Daoy (cell line): ENCODE measurements around the gene ERC2. TPM values are rescaled to one million over a fixed set of nuclear protein-coding genes. Genes with fewer than 3 reads are reported as not detected.
A peak's percentile ranks its signal among the peaks of the same experiment; 100 is the strongest.

ENCODE experiments used
- DNase-seq: peaks from one replicate; pipeline ENCODE4 v3.0.0-alpha.2; 2015; ENCODE audit warnings: low read depth
- total RNA-seq: library from RNA; depleted of rRNA; stranded (reverse); fragments of >200 nt; shearing (Covaris generic); gene quantifications from 2 replicates; pipeline ENCODE4 v1.2.3, GENCODE V29; 2014

Gene ERC2
- total RNA-seq, 1 experiment from 2014 or later: 1.7 TPM

DNA sequence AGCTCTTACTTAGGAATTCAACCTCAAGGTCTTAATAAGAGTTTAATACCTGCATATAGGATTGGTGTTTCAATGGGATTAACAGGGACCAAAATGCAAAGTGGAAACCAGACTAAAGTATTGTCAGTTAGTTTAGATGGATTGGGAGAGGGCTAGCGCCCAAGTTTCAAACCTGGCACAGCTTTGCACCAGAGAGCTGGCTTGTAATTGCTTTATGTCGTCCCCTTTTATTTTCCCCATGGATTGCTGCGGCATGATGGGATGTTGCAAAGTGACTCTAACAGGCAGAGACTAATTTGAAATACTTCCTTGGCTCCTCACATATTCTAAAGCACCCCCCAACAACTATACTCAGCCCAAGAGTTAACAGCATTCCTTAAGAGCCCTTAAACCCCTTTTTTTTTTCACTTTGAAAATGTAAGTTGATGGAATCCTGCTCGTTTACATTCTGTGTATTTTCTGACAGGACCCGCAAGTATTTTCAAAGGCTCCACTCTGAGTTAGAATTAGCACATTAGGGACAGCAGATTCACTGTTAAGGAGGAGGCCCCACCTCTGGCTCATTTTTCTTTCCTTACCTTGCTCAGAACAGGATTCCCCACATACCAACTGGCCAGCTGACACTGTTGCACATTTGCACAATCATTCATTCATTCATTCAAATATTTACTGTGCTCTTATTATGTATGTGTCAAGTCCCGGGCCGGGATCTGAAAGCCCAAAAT lies 214.2 kb downstream of the ERC2 start:
- no peak for DNase-seq

DNA sequence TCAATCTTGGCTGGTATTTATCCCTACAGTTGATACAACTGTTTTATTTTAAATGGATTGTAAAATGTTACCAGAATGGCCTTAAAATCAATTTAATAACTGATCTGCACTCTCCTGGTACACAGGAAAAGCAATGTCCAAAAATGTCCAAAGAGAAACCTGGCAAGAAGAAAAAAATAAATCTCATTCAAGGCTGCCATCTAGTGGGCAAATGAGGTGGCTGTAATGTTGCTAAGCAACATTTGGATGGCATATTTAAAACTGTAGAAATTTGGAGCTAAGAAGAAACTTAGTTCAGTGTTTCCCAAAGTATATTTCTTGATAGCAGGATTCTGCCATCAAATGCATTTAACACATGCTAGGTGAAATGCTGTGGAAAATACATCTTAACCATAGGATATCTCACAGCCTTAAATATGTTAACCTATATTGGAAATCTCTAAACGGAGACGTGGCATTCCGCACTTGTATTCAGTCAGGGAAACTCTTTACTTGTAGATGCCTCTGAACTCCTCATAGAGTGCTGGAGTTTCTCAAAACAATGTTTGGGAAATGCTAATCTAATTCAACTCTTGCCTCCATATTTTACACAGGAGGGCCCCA lies 216.8 kb downstream of the ERC2 start:
- DNase-seq: peak; percentile 31

DNA sequence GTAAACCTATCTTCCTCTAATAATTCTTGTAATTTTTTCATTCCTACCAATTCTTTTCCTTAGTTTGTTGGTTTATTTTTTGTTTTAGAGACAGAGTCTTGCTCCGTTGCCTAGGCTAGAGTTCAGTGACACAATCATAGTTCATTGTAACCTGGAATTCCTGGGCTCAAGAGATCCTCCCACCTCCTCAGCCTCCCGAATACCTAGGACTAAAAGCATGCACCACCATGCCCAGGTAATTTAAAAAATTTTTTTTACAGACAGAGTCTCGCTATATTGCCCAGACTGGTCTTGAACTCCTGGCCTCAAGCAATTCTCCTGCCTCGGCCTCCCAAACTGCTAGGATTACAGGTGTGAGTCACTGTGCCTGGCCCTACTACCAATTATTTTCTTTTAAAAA lies 220.2 kb downstream of the ERC2 start:
- DNase-seq: no peak

DNA sequence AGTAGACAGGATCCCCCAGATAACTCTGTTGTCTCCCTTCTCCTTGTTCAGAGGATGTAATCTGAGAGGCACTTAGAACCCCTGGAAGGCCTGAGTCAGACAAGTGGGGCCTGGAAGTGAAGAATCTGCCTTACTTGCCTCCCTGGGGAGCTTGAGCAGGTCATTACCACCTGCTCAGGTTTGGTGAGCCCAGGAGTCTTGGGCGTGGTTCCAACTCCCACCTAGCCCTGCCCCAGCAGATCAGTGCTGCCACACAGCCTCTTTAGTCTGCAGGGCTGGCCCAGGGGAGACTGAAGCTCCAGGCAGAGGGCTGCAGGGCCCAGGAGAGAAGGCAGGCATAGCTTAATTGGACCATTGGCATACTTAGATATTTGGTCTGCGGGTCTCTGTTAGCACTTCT lies 230.0 kb downstream of the ERC2 start:
- DNase-seq: no peak

DNA sequence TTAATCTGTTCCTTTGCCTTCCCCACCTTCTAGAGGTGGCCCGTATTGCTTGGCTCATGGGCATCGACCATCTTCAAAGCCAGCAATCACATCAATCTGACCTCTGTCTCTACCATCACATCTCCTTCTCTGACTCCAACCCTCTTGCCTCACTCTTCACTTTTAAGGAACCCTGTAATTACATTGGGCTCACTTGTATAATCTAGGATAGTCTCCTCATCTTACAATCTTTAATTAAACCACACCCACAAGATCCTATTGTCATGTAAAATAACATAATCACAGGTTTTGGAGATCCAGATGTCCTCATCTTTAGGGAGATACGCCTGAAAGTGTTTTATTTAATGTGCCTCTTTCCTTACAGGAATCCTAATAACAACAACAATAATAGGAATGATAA lies 234.5 kb downstream of the ERC2 start:
- no peak for DNase-seq

DNA sequence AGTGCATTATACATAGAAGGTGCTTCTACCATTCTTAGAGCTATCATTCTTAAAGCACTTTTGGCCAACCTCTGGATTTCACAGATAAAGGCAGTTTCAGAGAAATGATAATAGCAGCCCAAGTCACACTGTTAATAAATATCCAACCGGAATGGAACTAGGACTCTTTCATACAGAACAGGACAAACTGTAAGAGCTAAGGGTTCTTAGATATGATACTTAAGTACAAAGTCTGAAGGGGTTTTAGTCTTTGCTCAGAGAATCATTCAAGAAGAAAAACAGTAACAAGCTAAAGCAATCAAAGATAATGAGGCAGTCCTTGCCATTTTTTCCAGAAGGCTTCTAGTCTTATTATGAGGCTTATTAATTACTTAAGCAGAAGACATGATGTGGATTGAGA lies 239.0 kb downstream of the ERC2 start:
- DNase-seq: no peak

DNA sequence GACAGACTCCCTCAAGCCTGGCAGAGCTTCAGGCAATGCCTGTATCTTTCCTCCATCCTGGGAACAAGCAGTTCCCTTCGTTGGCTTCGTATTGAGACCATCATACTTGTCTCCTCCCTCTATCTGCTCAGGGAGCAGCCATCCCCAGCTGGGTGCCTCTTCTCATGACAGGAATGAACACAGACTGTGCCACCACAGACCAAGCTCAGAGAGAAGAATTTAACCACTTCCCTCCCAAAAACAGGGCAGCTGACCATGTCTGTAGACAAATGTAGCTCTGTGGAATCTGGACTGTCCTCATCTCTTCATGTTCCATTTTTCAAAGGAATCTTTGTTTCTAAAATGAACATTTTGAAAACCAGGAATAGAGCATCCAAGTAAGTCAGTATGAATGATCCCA lies 245.4 kb downstream of the ERC2 start:
- no peak for DNase-seq

DNA sequence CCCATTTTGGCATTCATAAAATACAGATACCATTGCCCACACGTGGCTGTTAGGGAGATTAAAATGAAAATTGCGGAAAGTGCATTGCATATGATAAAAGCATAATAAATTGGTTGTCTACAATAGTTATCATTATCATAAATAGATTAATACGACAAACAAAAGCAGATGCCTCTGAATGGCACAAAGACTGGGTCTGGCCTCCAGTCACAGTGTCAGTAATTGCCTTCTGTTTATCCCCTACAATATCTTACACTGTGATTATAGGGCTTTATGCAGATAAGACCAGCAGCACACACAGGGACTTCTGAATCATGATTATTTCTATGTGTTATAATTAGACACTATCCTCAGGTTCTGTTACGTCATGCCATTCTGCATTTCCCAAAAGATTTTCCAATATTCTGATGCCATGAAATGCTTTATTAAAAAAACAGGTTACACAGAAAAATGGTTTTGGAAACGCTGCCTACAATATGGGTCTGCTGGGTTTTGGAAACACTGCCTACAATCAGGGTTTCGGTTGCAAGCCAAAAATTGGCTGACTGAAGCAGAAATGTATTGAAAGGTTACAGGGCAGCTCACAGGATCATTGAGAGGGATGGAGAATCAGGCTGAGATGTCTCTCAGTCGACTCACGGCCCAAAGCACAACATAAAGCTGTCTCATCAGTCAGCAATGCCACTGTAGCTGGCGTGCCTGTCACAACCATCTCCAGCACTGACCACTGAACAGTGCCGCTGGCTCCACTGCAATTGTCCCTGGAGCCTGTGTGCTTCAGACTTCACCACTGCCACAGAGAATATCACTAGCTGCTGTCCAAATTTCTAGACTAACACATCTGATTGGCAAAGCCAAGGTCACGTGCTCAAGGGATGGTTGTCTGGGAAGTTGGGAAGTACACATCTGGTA lies 248.1 kb downstream of the ERC2 start:
- DNase-seq: peak; percentile 2

DNA sequence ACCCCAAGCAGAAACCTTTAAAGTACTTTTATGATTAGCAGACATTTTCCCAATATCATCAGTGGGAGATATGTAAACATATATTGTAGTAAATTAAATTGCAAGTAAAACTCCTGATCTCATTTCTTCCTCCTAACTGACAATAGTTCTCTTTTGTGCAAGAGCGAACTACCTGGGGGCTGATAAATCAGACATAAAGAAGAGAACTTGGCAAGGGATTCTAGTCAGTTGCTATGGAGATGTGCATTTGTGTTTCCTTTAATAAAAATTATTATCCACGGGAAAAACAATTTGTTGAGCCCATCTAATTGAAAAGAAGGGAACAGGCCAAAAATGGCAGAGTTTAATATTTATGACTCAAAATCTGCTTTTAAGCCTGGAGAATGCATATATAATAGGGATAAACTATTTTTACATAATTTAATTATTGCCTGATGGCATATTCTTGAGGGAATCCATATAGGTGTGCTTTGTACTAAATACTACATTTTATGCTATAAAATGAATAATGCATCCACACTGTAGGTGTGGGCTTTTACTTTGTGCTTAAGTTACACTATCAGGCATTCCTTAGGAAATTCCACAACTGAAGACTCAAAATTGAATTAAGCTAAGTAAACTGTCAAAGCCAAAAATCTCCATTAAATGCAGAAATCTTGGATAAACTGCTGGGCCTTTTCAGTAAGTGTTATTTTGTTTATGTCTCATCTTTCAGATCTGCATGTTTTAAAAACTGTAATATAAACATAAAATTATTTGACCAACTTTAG lies 258.1 kb downstream of the ERC2 start:
- DNase-seq: no peak

DNA sequence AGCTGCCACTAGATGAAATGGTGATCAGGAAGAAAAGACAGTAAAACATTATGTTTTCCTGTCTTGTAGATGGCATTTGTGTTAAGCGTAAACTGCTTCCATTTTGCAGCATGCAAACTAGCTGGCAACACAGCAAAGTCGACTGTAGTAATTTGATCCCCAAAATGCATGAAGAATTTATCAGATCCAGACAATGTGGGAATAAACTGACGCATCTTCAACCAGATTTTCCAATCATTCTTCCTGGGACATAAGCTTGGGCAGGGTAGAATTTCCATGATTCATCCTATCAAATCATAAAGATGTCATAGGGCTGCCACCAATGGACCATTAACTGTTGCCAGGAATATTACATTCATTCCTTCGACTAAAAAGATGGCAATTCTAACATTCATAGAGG lies 260.3 kb downstream of the ERC2 start:
- no peak for DNase-seq

DNA sequence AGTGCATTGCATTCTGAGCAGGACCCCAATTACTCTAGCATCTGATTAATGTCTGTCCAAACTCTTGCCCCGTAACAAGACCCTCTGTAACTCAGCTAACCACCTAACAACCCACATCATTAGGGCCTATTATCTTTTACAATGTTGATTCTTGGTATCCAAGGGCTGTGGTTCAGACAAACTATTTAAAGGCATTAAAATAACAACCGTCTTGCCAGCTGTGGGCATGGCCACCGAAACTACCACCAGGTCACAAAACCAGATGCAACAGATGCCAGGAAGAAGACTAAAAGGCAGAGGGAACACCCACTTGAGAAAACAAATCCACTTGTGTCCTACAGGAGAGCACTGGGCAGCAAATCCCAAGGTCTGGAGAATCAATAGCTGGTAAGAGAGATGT lies 262.9 kb downstream of the ERC2 start:
- no peak for DNase-seq

DNA sequence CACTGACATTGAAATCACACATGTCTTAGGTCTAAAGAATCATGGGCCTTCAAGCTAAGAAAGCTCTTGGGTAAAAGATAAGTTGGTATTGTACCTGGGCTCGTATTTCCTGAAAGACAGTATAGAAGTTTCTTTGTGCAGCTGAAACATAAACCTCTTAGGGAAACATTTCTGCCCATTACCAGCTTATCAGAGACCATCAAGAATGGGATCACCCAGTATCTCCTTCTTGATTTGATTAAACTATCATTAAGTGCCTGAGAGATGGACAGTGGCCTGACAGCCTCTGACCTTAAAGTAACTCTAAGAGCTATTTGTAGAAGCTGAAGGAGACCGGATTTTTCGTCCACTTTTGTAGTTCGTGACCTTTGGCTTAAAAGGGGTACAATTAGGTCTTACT lies 265.3 kb downstream of the ERC2 start:
- DNase-seq: no peak

DNA sequence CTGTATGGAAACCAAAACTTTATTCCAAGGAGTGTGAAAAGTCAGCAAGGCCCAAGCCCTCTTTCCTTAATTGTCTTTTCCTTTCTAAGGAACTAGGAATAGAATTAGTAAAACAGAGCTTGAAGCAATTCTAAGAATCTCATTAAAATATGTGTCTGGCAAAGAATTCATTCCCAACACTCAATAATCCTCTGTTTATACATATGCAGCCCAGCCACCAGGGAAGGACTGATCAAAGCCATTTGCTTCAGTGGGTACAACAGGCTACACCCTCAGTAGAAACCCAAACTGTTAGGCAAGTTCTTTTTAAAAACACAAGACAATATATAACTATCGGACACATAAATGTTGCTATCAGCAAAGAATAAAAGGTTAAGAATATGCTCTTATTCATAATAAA lies 266.9 kb downstream of the ERC2 start:
- no peak for DNase-seq

DNA sequence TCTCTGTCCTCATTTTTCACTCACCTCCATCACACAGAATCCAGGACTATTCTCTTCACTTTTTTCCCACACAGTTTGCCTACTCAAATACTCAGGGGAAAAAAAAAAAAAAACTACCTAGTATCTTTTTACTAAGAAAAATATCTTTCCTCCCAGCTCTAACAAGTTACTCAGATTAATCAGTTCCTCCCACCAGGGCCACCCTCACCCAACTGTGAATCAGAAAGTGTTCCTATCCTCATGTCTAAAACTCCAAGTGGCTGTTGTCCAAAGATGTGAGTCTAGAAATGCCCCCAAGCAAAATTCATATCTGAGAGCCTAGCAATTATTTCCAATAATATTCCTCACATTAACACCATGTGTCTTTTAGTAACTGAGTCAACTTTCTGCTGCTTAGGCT lies 268.0 kb downstream of the ERC2 start:
- no peak for DNase-seq

DNA sequence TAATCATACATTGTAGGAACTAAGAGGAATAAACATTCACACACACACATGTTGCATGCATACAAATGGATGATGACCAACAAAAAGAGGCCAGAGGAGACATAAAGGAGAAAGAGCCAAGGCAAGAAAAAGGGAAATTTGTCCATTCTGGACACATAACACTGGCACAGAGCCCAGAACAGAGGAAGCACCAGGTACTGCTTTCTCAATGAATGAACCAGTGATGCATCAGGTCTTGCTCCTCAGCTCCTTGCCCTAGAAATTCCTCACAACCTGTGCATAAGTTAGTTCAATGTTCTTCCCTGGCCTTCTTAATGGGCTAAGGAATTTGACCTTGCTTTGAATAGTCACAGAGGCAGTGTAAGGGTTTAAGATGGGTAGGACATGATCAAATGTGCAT lies 270.3 kb downstream of the ERC2 start:
- no peak for DNase-seq

DNA sequence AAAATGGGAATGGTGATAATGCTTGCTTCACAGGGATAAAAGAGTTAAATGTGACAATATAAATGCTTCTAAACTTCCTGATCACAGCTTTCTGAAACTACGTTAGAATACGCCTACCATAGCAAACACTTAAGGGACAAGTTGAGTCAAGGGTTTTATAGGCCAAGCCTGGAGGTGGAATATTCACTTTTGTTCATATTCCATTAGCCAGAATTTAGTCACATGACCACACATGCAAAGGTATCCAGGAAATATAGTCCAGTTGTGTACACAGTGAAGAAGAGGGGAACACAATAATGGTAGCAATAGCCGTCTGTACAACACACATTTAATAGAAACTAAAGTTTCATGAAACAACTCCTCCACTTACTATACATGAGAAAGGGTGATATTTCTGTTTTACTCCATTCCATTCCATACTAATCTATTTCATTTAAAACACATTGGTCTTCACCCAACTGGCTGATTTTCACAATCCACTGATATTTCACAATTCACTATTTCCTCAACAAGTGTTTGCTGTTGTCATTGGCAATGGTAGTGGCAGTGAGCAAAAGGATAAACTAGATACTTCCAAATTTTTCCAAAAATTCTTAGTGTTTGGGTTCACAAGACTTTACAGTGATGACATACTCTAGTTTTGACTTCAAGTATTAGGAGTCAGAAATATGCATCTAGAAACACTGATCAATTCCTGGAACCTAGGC lies 270.9 kb downstream of the ERC2 start:
- no peak for DNase-seq

DNA sequence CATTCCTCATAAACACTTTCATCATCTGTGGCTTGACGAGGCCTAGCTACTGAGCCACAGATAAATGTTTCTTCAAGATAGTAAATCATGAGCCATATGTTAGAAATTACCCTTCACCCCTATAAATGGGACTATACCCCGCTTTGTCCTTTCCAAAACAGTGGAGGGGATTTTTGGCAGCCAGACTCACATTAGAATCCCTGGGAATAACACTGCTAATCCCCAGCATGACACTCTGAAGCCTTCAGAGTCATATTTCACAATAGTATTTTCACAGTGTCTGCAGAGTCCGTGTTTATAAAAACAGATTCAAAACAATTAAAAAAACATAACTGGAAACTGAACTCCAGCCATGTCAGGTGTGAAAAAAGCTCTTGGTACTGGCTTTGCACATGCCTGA lies 271.6 kb downstream of the ERC2 start:
- DNase-seq: no peak

DNA sequence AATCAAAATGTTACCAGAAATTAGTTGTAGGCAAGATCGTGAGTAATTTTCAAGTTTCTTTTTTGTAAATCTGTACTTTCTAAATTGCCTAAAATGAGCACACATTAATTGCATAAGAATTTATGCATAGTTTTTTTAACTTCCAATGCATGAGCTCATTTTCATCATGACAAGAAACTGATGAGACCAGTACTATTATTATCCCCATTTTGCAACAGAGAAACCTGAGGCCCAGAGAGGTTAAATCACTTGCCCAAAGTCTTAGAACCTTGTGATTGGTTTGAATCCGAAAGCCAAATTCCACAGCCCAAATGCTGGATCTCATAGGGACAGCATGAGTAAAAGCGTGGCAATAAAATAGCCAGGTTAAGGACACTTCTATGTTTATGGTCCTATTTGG lies 274.7 kb downstream of the ERC2 start:
- no peak for DNase-seq

DNA sequence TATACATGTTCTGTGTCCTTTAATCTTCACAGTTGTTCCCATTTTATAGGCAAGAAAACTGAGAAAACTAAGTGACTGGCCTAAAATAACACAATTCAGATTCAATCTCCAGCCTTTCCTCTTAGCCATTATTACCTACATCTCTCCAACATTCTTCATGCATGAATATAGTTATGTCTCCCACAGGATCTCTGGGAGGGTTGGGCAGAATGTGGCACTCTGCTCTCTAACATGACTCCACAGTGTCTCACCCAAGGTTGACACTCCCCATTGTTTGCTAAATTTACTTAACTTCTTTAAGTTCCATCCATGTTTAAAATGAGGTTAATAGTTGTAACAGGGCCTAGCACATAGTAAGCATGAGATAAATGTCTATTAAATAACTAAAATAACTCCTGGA lies 276.3 kb downstream of the ERC2 start:
- DNase-seq: no peak

DNA sequence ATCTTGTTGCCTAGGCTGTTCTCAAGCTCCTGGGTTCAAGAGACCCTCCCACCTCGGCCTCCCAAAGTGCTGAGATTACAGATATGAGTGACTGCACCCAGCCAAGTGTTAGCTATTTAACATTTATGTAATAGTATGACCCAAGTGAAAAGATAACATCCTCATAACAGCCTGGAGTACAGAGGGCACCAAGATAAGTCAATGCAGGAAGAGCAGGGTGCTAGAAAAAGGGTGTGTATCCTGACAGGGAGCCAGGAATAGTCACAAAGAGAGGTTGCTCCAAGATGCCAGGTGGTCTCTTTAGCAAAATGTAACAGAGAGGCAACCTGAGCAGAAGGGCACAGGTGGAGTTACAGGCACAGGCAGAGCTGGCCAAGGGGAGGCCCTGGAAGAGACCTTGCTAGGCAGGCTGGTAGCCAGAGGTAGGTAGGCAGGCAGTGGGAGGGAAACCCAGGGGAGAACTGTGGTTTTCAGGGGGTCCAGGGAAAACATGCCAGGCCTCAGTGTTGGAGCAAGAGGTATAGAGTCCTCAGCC lies 277.4 kb downstream of the ERC2 start:
- no peak for DNase-seq

DNA sequence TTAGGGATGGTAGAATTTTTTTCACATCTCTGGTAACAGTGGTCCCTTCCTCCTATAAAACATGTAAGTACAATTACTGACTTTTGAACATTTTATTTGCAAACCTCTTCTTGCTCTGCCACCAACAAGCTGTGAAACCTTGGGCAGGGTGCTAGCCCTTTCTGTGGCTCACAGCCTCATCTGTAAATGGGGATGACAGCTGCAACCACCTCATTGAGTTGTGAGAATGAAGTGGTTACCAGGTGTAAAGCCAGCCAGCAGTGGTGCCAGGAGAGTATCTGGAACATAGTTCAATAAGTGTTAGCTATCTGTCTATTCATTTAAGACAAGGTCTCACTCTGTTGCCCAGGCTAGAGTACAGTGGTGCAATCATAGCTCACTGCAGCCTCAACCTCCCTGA lies 278.1 kb downstream of the ERC2 start:
- no peak for DNase-seq
